RWPE2 (cell line): ENCODE measurements around the gene DRGX.

Experiments
- ATAC-seq: fragments of 200-7000 bp; cut with Tn5 transposase; 3 replicates; pipeline ENCODE4 v1.9.1; 2021; ENCODE audit warnings: low read depth
- DNase-seq: peaks from one replicate; pipeline ENCODE4 v3.0.0-alpha.2; 2020; ENCODE audit warnings: low spot score
- H3K27ac ChIP-seq: fragments of 450-650 bp; 2 replicates; pipeline ENCODE4 v1.5.1; 2017; ENCODE audit warnings: mild to moderate bottlenecking; ENCODE audit not compliant: poor library complexity, severe bottlenecking
- H3K27me3 ChIP-seq: fragments of 250-450 bp; sonication (Bioruptor Pico); 2 replicates; pipeline ENCODE4 v1.5.1; 2021; ENCODE audit warnings: mild to moderate bottlenecking, moderate library complexity; ENCODE audit not compliant: insufficient read depth, poor library complexity, severe bottlenecking
- H3K36me3 ChIP-seq: fragments of 250-450 bp; sonication (Bioruptor Pico); 2 replicates; pipeline ENCODE4 v1.5.1; 2020; ENCODE audit warnings: low read depth, mild to moderate bottlenecking, moderate library complexity
- H3K4me1 ChIP-seq: fragments of 250-450 bp; sonication (Bioruptor Pico); 2 replicates; pipeline ENCODE4 v1.5.1; 2021; ENCODE audit warnings: mild to moderate bottlenecking, moderate library complexity; ENCODE audit not compliant: insufficient read depth, poor library complexity, severe bottlenecking
- H3K4me3 ChIP-seq: fragments of 250-450 bp; sonication (Bioruptor Pico); 2 replicates; pipeline ENCODE4 v1.5.1; 2021; ENCODE audit warnings: mild to moderate bottlenecking, moderate library complexity; ENCODE audit not compliant: severe bottlenecking
- H3K9me3 ChIP-seq: fragments of 250-450 bp; sonication (Bioruptor Pico); 2 replicates; pipeline ENCODE4 v1.5.1; 2021; ENCODE audit warnings: mild to moderate bottlenecking, moderate library complexity; ENCODE audit not compliant: severe bottlenecking
- TF ChIP-seq, protein P1 (sequence below): fragments of 450-650 bp; IDR thresholded peaks from one replicate; pipeline ENCODE4 v1.5.1; 2017; ENCODE audit warnings: mild to moderate bottlenecking, moderate library complexity; ENCODE audit not compliant: poor library complexity, severe bottlenecking

The DRGX gene

DNA sequence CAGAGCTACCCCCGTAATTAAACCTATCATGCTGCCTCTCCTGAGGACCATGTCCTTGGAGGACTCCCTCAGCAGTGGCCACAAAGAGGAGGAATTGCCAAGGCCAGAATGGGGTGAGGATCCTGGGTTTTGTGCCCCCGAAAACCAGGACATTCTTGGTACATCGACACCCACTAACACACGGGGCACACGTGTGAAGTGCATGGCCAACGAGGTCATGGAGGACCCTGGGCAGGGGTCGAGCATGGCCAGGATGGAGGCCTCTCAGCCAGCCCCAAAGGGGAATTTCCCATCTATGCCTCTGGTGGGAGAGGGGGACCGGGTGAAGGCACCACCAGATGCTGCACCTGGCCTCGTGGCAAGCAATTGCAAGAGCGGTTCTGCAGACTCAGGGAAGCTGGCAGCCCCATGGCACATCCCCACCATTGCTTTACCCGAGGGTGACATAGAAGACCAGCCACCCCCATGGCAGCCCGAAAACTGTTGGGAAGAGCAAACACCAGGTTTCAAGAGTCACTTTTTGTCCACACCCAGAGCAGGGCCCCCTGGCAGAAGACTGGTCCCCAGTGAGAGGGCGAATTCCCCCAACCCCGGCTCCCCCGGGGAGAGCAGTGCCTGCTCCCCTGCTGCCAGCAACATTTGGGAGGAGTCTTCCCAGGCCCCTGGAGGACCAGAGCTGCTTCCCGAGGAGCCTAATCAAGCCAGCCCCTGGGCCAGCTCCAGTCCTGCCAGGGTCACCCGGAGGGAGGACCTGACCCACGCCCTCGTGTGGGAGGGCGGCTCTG, 70.6 kb downstream of the DRGX start:
- ATAC-seq (no peak), DNase-seq (no peak)
- Histone ChIP-seq H3K27me3 (peaks cover 7% of the 10 kb centered on the region), H3K36me3 (no peaks in the 10 kb centered on the region), H3K9me3 (no peaks in the 10 kb centered on the region), H3K4me3 (no peak overlapping the region), H3K4me1 (no peaks in the 10 kb centered on the region), H3K27ac (no peak overlapping the region)
- TF ChIP-seq, protein P1, sequence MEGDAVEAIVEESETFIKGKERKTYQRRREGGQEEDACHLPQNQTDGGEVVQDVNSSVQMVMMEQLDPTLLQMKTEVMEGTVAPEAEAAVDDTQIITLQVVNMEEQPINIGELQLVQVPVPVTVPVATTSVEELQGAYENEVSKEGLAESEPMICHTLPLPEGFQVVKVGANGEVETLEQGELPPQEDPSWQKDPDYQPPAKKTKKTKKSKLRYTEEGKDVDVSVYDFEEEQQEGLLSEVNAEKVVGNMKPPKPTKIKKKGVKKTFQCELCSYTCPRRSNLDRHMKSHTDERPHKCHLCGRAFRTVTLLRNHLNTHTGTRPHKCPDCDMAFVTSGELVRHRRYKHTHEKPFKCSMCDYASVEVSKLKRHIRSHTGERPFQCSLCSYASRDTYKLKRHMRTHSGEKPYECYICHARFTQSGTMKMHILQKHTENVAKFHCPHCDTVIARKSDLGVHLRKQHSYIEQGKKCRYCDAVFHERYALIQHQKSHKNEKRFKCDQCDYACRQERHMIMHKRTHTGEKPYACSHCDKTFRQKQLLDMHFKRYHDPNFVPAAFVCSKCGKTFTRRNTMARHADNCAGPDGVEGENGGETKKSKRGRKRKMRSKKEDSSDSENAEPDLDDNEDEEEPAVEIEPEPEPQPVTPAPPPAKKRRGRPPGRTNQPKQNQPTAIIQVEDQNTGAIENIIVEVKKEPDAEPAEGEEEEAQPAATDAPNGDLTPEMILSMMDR: no peak

DNA sequence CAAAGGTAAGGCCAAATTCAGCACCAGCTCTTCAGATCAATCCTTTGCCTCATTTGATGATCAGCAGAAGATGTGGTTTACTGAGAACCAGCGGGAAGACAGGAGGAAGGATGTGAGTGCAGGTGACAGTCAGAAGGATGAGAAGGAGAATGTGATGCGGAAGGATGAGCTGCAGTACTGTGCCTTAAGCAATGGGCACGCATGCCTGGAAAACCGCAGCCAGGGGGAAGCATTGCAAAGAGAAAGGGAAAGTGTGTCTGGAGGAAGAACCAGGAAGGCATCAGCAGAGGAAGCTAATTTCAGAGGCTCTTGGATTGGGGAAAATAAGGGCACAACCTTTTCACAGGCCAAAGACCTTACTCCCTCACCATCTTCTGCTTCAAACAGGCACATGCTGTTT, 71.2 kb downstream of the DRGX start:
- Histone ChIP-seq H3K27ac (no peak overlapping the region), H3K4me1 (no peaks in the 10 kb centered on the region), H3K9me3 (no peaks in the 10 kb centered on the region), H3K4me3 (no peak overlapping the region), H3K27me3 (peaks cover 7% of the 10 kb centered on the region), H3K36me3 (no peaks in the 10 kb centered on the region)
- ATAC-seq: no peak
- no peak for DNase-seq
- TF ChIP-seq, protein P1: peak; percentile 19

- ATAC-seq: no peak
- TF ChIP-seq, protein P1: no peak
- H3K27ac ChIP-seq: no peak overlapping the region
- H3K4me3 ChIP-seq: no peak overlapping the region
- H3K4me1 ChIP-seq: no peaks in the 10 kb centered on the region
- peaks cover 7% of the 10 kb centered on the region for H3K27me3 ChIP-seq
- no peaks in the 10 kb centered on the region for H3K9me3 ChIP-seq
- no peak for DNase-seq
- H3K36me3 ChIP-seq: no peaks in the 10 kb centered on the region
These were observed 72.0 kb downstream of the DRGX start for GRCh38 chr10:49323896-49324270.

- no peak overlapping the region for H3K4me3 ChIP-seq
- H3K27ac ChIP-seq: no peak overlapping the region
- no peaks in the 10 kb centered on the region for H3K4me1 ChIP-seq
- TF ChIP-seq, protein P1: no peak
- H3K27me3 ChIP-seq: peaks cover 7% of the 10 kb centered on the region
- H3K36me3 ChIP-seq: no peaks in the 10 kb centered on the region
- H3K9me3 ChIP-seq: no peaks in the 10 kb centered on the region
- DNase-seq (no peak), ATAC-seq (no peak)
These were observed 72.6 kb downstream of the DRGX start for GRCh38 chr10:49323171-49323895.
